GM21381 (cell line): ENCODE results near the gene CTDP1.

Experiments
- ATAC-seq: cut with Tn5 transposase; IDR thresholded peaks from one replicate; pipeline ENCODE4 v1.9.1; 2021; ENCODE audit warnings: mild to moderate bottlenecking, moderate library complexity; ENCODE audit not compliant: unreplicated experiment

CTDP1 gene

DNA sequence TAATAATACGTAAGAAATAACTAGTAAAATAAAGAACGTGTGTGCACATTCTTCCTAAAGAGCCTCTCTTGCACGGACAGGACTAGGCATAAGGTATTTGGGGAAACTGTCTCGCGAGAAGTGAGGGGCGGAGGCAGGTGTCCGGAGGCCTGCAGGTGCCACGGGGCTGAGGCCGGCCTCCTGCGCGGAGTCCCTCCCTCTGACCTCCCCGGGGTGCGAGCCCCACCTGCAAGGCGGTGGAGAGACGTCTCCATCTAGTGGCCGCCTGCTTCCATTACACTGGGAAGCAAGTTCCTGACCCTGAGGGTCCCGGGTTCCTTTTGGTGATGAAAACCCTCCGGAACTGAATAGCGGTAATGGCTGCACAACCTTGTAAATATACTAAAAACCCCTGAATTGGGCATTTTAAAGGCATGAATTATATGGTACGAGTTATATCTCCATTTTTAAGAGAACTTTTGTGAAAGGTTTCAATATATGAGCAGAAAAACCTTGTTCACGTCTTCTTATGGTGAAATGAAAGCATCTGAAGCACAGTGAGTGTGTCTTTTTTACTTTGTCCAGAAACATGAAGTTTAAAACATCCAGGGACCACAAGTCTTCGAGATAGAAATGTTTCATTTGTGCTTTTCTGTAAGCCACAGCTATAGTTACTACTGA lies 35.5 kb upstream of the CTDP1 start:
- ATAC-seq = peak; percentile 90

DNA sequence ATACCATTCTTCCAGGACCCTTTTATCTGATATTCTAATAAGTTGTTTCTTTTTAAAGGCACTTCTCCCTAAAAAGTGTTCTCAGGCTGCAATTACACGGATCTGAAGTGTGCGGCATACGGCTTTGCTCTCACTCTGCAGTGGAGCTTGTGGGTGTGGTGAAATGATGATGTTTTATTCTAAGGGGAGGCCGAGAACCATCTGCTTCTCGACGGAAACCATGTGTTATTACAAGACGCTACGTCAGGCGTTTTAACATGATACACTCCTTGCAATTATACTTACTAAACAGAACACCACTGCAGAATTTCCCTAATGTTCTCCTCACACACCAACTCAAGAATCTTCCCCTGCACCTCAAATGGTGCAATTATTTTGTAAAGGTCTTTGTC lies 34.9 kb upstream of the CTDP1 start:
- ATAC-seq = no peak

DNA sequence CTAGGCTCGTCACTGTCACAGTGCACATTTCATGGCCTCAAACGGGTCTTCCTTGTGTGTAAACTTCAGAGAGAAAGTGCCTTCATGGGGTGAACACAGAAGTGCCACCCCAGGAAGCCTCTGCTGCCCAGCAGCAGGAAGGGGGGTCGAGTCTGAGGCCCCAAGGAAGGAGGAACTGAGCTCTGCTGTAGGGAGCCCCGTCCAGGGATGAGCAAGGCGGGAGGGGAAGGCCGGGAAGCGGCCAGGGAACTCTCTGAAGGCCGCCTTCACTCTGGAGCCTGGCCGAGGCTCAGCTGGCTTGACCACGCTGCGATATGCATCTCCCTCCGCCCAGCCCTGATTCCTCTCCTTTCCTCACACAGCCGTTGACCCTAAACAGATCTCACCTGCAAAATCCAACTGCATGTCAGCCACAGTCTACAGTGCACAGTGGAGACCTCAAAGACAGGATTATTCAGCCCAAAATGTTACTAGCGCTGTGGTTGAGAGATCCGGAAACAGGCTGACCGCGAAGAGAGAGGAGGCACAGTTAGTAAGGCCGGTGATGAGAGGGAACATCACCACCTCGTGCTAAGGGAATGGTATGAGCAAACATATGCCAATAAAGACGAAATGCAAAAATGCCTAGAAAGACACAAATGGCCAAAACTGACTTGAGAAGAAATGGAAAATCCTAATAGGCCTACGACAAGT lies 34.2 kb upstream of the CTDP1 start:
- ATAC-seq = no peak

DNA sequence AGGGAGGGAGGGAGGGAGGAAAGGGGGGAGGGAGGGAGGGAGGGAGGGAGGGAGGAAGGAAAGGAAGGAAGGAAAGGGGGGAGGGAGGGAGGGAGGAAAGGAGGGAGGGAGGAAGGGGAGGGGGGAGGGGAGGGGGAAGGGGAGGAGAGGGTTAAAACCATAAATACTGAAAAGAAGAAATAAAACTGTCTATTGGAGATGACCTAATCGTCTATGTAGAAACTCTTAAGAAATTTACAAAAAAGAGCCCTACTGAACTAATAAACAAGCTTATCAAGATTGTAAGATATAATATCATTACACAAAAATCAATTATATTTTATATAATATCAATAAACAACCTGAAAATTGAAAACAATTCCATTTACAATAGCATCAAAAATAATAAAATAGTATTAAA lies 32.3 kb upstream of the CTDP1 start:
- no peak for ATAC-seq

DNA sequence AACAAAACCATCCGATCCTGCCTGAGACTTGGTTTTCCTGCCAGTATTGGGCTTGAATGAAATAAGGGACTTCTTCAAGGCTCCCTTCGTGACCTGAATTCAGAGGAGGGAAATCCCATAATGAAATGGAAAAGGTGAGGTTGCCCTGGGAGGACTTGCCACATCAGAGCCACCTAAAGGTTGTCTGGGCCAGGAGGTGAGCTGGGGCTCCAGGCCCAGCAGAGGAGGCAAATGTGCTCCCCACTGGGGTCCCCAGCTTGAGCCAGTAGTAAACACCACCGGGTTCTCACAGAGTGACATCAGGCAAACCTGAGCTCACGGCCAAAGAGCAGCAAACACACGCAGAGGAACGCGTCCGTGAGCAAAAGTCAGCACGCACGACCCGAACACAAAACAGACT lies 28.6 kb upstream of the CTDP1 start:
- ATAC-seq = no peak

DNA sequence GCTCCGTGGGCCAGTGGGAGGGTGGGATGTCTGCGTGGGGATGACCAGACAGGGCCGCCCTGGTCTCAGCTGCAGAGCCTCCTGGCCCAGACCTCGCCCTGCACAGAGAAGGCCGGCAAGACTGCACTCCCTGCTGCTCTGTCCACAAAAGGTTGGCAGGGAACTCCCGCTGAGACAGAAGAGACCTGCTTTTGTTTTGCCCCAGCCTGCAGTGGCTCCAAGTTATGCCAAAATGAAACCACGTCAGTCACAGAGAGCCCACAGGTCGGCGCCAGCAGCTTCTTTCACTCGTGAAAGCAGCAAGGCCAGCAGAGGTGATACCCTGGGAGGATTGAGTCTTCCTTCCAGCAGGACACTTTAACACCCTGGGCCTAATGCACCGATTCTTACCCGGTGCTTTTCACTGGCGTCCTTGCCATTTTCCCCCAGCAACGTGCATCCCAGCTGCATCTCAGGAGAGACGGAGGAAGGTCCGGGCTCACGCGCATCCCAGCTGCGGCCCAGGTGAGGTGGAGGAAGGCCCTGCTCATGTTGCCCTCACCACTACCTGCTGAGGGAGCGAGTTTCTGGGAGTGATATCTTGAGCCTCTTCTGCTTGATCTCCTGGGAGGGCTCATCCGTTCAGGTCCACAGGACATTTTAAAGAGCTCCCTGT lies 22.1 kb upstream of the CTDP1 start:
- ATAC-seq = no peak

DNA sequence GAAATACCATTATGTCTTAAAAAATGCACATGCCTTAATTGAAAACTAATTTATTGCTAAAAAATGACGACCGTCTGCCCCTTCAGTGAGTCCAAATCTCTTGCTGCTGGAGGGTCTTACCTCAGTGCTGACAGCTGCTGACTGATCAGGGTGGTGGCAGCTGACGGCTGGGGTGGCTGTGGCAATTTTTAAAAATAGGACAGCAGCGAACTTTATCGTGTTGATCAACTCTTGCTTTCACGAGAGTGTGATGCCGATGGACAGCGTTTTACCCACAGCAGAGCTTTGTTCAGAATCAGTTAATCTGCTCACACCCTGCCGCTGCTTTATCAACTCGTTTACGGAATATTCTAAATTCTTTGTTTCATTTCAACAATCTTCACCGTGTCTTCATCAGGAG lies 21.2 kb upstream of the CTDP1 start:
- no peak for ATAC-seq

DNA sequence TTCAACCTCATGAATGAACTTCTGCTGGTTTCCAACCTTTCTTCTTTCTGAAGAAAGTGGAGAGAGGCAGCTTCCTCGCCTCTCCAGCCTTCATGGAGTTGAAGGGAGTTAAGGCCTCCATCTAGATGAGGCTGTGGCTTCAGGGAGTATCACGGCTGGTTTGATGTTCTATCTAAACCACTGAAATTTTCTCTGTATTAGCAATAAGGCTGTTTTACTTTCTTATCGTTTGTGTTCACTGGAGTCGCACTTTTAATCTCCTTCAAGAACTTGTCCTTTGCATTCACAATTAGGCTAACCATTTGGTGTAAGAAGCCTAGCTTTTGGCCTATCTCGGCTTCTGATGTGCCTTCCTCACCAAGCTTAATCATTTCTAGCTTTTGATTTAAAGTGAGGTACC lies 19.9 kb upstream of the CTDP1 start:
- ATAC-seq = no peak

DNA sequence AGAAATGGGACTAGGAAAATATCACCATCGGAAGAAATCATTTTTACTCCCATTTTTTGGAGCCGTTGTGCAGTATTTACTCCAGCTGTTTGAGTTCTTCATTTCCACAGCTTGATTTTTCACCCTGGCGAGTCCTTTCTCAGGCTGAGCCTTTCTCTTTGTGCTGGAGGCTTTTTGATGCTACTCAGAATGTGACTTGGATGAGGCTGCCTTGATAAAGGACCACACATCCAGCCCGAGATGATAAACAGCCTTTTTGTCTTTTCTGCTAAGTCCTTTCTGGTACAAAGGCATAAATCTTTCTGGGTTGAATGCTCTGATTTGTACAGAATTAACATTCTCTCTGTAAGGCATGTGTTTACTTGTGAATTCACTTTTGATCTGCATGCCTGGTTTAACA lies 17.6 kb upstream of the CTDP1 start:
- ATAC-seq = no peak

DNA sequence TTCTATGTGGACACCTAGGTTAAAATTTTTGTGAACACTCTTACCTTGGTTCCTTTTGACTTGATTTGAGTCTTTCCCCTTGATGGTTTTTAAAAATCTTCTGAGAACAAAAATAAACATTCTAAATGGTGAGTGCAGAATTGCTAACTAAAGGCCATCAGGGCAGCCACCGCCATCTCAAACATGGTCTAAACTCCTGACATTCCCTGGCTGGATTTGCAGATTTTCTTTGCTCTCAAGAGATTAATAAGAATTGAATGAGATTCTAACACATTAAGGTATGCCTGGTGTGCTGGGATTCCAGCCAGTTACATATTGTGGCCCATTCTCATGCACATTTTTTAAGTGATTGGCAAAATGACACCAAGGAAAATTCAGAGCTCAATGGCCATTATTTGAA lies 17.2 kb upstream of the CTDP1 start:
- ATAC-seq = no peak

DNA sequence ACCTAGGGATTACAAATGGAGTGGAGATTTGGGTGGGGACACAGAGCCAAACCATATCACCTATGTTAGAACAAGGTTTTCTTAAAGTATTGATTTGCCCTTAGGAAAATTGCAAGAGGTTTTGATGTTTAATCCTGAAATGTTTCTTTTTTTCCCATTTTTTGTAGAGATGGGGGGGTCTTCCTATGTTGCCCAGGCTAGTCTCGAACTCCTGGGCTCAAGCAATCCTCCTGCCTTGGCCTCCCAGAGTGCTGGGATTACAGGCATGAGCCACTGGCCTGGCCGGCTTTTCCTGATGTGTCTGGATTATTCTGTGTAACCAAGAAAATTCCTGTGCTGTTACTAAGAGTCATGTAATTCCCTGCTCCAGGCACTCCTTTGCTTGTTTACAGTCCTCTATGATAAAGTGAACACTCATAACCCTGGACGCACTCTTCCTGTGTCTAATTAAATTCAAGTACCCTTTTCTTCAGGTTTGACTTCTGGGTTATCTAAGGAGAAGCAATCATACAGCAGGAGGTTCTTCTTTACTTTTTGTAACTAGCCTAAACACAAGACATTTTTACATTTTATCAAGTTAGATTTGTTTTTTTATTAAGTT lies 15.0 kb upstream of the CTDP1 start:
- ATAC-seq = no peak

DNA sequence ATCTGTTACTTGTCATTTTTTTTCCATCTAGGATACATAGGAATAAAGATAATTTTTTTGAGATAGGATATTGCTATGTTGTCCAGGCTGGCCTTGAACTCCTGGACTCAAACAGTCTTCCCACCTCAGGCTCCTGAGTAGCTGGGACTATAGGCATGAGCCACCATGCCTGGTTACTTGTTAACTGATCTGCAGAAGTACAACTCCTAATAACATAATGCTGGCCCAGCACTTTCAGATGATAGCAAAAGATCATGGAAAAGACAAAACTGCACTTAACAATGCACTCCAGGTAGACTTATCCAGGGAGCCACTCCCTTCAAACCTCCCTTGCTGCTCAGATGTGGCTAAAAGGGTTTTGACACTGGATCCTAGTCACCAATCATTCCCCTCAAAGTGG lies 11.4 kb upstream of the CTDP1 start:
- ATAC-seq = no peak

DNA sequence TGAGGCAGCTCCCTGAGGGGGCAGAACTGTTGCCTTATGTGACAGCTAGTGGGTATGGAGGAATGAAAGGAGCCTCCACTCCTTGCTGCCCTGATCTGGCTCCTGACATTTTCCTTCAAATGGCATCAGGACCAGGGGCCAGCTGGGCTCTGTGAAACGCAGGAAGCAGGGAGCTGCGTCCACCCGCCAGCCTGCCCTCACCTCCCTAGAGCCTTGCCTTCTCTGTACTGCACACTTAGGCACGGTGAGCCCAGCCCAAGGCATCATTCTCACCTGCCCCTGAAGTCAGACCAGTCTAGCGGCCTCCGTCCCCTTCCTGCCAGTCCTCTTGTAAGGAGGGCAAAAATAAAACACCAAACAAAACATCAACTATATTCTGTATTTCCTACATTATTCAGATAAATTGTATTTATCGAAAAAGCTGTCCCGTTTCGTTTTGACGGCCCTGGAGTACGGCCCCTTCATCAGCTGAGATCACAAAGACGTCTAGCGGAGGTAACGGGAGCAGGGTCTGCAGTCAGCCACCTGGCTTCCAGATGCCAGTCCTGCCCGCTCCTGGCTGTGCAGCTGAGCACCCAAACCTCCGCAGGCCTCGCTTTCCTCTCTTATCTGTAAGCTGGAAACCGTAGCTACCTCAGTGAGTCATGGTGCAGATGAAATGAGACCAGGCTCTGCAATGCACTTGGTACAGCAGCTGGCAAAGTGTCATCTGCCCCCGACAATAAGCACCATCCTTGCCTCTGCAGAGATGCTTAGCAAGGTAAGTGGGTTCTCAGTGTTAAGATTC lies 6.9 kb upstream of the CTDP1 start:
- no peak for ATAC-seq

DNA sequence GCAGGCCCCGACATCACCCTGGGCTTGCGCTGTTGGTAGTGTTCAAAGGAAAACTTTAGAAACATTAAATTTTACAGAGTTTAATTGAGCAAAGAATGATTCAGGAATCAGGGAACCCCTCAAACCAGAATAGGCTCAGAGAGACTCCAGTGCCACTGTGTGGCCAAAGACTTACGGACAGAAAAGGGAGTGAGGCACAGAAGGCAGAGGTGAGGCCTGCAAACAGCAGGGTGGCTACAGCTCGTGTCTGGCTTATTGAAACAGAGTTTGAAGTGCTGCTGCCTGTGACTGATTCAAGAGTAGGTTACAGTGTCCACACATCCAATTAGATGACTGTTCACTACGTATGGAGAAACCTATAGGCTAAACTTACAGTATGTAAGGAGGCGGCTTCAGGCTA lies 2.4 kb upstream of the CTDP1 start:
- ATAC-seq = no peak

DNA sequence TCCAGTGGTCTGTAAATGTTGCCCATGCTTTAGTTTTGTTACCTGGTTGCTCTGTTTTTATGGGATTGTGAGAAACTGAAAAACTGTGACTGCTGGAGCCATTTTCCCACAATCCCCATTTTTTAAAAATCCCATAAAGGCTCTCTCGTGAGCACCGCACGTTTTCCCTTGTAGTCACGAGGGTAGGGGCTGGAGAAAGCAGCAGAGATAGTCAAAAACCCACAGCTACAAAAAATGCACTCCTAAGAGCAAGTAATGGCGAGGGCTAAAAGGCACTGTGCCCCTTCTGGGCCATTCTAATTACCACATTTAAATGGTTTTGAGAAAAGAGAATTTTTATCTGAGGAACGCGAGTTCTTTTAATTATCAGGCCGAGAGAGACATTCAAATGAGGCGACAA lies 1.8 kb upstream of the CTDP1 start:
- no peak for ATAC-seq

DNA sequence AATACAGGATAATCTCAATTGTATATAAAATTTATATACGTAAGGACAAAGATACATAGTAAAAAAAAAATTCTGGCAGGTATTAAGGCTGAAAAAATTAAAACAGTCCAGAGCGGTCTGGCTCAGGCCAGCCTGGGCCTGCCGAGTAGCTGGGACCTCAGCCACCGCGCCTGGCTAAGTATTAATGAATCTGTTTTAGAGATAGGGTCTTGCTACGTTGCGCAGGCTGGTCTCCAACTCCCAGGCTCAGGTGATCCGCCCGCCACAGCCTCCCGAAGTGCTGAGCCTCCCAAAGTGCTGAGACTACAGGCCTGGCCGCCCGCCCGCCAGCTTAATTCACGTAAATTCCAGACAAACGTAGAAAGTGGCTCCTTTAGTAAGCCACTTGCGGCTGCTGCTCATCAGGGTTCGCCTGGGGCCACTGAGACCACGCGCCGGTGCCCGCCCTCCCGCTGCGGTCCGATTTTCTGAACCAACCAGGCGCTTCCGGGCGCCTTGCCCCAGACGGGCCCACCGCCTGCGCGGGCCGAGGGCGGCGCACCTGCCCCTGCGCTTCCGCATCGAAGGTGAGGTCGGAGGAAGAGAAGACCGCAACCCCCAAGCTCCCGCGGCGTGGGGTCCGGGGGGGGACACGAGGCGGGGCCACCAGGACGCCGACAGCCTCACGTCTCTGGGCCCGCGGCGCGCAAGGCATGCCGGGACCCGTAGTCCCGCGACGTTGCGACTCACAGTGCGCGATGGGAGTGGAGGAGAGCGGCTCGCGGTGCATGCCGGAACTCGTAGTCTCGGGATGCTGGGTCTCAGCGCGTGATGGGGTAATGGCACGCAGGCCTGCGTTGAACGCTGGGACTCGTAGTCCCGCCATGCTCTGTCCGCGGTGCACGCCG lies 695 bp upstream of the CTDP1 start:
- ATAC-seq = peak; percentile 92

DNA sequence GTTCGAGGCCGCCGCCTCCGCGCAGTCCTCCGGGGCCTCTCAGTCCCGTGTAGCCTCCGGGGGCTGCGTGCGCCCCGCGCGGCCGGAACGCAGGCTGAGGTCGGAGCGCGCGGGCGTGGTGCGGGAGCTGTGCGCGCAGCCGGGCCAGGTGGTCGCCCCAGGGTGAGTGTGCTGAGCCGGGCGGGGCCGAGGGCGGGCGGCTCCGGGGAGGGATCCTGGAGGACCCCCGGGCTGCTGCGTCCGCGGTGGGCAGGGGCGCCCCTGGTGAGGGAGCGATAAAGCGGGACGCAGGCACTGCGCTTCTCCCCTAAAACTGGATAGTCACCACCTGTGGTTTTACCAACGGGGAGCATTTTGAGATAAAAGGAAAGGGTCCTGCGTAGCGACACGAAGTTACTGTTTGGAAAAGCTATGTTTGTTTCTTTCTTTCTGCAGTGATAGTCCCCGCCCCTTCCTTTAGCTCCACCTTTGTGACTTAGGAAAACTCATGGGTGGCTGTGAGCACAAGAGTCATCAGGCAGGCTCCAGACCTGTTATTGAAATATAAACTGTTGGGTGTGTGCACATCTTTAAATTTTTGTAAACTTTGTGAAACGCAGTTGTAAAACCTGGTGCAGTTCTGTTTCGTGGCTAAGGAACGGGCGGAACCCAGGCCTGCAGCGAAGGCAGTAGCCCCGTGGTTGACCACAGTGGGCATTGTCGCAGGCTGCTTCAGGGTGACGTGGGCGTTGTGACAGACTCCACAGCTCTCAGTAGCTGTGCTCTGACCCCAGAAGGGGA lies 687 bp downstream of the CTDP1 start:
- ATAC-seq = peak; percentile 2

DNA sequence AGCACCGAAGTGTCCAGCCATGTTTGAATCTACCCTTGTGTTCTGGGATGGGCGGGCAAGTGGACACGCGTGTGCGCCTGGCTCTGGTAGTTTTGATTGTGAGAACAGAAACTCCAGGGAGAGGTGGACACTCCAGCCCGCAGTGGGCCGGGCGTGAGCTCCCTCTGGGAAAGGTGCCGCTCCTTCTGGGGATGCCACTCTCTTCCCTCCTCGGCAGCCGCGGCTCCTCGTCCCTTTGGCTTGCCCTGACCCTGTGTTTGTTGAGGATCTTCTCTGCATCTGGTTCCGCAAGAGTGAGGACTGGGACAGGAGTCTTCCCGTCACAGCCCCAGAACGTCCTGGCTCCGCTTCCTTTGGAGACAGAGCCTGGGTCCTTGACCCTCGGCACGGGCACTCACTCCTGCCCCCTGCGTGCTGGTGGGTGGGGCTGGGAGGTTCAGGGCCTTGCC lies 1.3 kb downstream of the CTDP1 start:
- ATAC-seq = no peak
